Neural crest cell (in vitro differentiated cells): ENCODE data around the gene TPI1. TPM values are rescaled to one million over a fixed set of nuclear protein-coding genes. Genes with fewer than 3 reads are reported as not detected.

ENCODE experiments used
- DNase-seq: peaks from one replicate; pipeline ENCODE4 v3.0.0; 2021; ENCODE audit warnings: low read depth, mixed read lengths, low spot score
- H3K27ac Mint-ChIP-seq: one replicate; pipeline ENCODE4 v1.8.0; 2021; ENCODE audit warnings: mild to moderate bottlenecking, mixed read lengths; ENCODE audit not compliant: unreplicated experiment
- H3K27me3 Mint-ChIP-seq: 2 replicates; pipeline ENCODE4 v1.8.0; 2021; ENCODE audit warnings: low read depth, mild to moderate bottlenecking, mixed read lengths
- H3K36me3 Mint-ChIP-seq: 2 replicates; pipeline ENCODE4 v1.8.0; 2021; ENCODE audit warnings: low read depth, mild to moderate bottlenecking, mixed read lengths
- H3K4me1 Mint-ChIP-seq: 2 replicates; pipeline ENCODE4 v1.8.0; 2021; ENCODE audit warnings: mixed read lengths
- H3K4me3 Mint-ChIP-seq: one replicate; pipeline ENCODE4 v1.8.0; 2021; ENCODE audit warnings: mild to moderate bottlenecking, mixed read lengths
- H3K9me3 Mint-ChIP-seq: 2 replicates; pipeline ENCODE4 v1.8.0; 2021; ENCODE audit warnings: mixed read lengths
- CTCF ChIP-seq: fragments of 200-600 bp; sonication (generic); conservative IDR thresholded peaks from 2 replicates; pipeline ENCODE4 v1.5.0; 2021; ENCODE audit warnings: antibody characterized with exemption, mild to moderate bottlenecking
- total RNA-seq: library from RNA; stranded (reverse); gene quantifications from 2 replicates; pipeline ENCODE4 v1.2.1, GENCODE V29; 2021

TPI1 gene
- total RNA-seq, 1 donor from 2014 or later = 685 TPM

GRCh38 chr12:6840330-6840729 lies 27.0 kb upstream of the TPI1 start:
- Mint-ChIP-seq H3K36me3 (peaks cover 7% of the 10 kb centered on the region), H3K4me1 (peaks cover 3% of the 10 kb centered on the region), H3K9me3 (no peaks in the 10 kb centered on the region), H3K27me3 (no peaks in the 10 kb centered on the region), H3K27ac (no peak overlapping the region), H3K4me3 (peak overlapping the region; percentile 15)
- no peak for DNase-seq
- no peak for TF ChIP-seq CTCF

- H3K4me1 Mint-ChIP-seq = no peaks in the 10 kb centered on the region
- H3K27ac Mint-ChIP-seq = no peak within 1 kb of the TSS
- peaks cover 9% of the 10 kb centered on the region for H3K36me3 Mint-ChIP-seq
- H3K9me3 Mint-ChIP-seq = no peaks in the 10 kb centered on the region
- H3K4me3 Mint-ChIP-seq = peak within 1 kb of the TSS; percentile 19
- DNase-seq = no peak
- no peaks in the 10 kb centered on the region for H3K27me3 Mint-ChIP-seq
- TF ChIP-seq CTCF = no peak
Observed at GRCh38 chr12:6840761-6841515, 26.4 kb upstream of the TPI1 start, which contains the start of gene GNB3. TSS of gene GNB3 (plus strand) at chr12:6840925. CDS start at chr12:6841288, 363 bp downstream.

GRCh38 chr12:6842075-6842474 lies 25.3 kb upstream of the TPI1 start:
- Mint-ChIP-seq H3K9me3 (no peaks in the 10 kb centered on the region), H3K36me3 (peaks cover 14% of the 10 kb centered on the region), H3K27ac (no peak overlapping the region), H3K4me1 (no peaks in the 10 kb centered on the region), H3K4me3 (peak overlapping the region; percentile 19), H3K27me3 (no peaks in the 10 kb centered on the region)
- TF ChIP-seq CTCF = no peak
- DNase-seq = no peak

GRCh38 chr12:6843118-6843902 lies 24.0 kb upstream of the TPI1 start:
- Mint-ChIP-seq H3K4me3 (peak overlapping the region; percentile 57), H3K4me1 (no peaks in the 10 kb centered on the region), H3K36me3 (peaks cover 14% of the 10 kb centered on the region), H3K27me3 (no peaks in the 10 kb centered on the region), H3K27ac (no peak overlapping the region), H3K9me3 (no peaks in the 10 kb centered on the region)
- DNase-seq = no peak
- peak; percentile 29 for TF ChIP-seq CTCF

GRCh38 chr12:6845395-6845794 lies 21.9 kb upstream of the TPI1 start:
- no peak for TF ChIP-seq CTCF
- no peak for DNase-seq
- Mint-ChIP-seq H3K4me3 (peak overlapping the region; percentile 28), H3K4me1 (peaks cover 14% of the 10 kb centered on the region), H3K36me3 (peaks cover 17% of the 10 kb centered on the region), H3K9me3 (no peaks in the 10 kb centered on the region), H3K27ac (peak overlapping the region; percentile 72), H3K27me3 (no peaks in the 10 kb centered on the region)
